Stimulated activated CD4-positive, alpha-beta T cell treated with anti-CD3 and anti-CD28 coated beads, TNF-alpha, amount 100 ng/mL, for 48 hours (primary cell): Measurements from ENCODE around the gene ADAMTS15.

Experiments
- DNase-seq, 3 donors: peaks; one replicate each; pipeline ENCODE4 v3.0.0-alpha.2; 2020; ENCODE audit warnings: low read depth in 3 of 3

Gene ADAMTS15

DNA sequence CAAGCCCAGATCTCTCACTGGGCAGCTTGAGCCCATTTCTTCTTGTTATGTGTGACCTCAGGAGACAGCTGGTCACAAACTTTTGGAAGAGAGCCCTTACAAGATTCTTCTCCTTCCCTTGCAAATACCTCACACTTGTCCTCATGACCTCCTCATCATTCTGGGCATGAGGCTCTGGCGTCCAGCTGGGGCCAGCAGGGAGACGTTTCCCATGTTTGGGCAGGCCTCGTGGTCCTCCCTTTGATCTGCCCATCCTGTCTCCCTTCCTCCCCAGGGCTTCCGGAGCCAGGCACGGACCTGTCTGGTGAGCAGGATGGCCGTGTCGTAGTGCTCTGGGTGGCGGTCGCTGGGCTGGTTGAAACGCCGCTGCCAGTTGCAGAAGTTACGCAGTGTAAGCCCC lies 29.7 kb upstream of the ADAMTS15 start:
- DNase-seq: no peak

- no peak for DNase-seq
Measured at GRCh38 chr11:130420478-130421198, 27.8 kb upstream of the ADAMTS15 start.

- no peak for DNase-seq
Measured at GRCh38 chr11:130421199-130421585, 27.3 kb upstream of the ADAMTS15 start.

DNA sequence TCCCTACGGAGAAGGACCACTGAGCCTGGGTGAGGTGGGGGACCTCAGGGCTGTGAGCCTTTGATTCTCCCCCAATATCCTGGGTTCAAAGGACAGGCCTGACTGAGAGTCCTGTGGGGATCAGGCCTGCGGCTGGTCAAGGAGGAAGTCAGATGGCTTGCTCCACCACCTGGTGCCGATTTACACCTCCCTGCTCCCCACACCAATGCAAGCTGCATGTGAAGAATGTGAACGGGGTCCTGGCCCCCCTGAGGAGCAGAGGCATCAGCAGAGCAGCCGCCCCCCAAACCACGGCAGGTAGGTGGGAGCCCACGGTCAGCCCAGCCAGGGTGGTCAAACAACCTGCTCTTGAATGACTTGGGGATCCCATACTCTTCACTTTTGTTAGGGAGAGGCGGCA lies 26.7 kb upstream of the ADAMTS15 start:
- DNase-seq: no peak

- DNase-seq: no peak
Measured at GRCh38 chr11:130422251-130422995, 26.0 kb upstream of the ADAMTS15 start.

- DNase-seq: no peak
Measured at GRCh38 chr11:130423541-130424142, 24.8 kb upstream of the ADAMTS15 start.

DNA sequence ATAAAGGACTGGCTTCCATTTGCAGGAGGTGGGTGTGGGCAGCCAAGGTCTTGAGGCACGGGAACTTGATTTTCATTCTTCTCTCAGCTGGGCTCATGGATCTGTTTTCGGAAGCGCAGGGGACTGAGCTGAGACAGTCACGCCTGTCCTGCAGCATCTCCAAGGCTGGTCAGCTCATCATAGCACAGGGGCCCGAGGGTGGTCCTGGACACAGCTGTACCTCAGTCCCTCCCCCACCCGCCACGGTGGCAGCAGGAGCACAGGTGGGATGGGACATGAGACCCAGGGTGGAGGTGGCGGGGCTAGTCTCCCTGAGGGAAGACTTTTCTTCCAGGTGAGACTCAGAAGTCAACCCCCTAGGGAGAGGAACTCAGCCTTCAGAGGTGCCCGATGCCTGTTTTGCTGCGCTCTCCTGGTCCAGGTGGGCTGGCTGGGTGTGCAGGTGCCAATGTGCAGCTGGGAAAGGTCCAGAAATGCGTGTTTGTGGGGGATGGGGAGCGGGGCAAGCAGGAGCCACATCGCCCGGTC lies 23.8 kb upstream of the ADAMTS15 start:
- DNase-seq: no peak

DNA sequence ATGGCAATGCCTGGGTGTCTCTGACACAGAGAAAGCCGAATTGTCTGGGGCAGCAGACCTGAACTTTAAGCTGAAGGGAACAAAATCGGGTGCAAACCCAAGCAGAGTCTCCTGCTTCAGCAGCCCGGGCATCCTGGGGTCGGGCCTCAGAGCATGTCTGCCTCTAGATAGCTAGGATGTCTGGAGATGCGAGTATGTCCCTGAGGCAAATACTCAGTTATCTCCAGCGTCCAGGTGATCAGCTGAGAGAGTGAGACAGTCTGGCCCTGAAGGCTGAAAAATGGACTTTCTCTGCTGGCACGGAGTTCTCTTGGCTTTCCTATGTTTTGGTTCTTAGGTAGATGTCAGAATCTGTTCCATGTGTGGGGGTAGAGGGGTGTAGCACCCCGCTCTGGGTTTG lies 23.3 kb upstream of the ADAMTS15 start:
- no peak for DNase-seq

DNA sequence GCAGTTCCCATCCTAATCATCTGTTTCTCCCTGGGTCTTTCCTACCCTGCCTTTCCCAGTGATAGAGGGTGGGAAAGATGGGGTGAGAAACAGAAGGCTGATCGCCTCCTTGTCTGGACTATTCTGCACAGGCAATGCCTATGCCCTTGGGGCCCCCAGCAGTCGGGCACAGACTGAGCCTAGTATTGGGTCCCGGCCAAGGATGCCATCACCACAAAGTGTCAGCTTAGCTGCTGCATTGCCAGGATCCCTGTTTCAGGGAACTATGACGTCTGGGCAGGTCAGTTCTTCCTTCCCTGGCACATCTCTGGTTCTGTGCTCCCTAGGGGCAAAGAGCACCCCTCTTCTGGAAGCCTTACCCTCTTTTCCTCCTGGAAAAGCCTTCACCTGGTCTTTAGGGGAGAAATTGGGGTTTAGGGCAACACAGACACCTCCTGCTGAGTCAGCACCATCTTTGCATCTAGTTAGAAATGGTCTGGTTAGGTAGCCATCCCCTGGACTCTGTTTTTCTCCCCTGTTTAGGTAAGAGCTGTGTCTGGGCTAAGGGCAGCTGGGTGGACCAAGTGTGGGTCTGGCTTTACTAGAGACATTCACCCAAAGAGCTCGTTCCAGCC lies 22.1 kb upstream of the ADAMTS15 start:
- DNase-seq: no peak

GRCh38 chr11:130426837-130427341 lies 21.6 kb upstream of the ADAMTS15 start:
- no peak for DNase-seq

DNA sequence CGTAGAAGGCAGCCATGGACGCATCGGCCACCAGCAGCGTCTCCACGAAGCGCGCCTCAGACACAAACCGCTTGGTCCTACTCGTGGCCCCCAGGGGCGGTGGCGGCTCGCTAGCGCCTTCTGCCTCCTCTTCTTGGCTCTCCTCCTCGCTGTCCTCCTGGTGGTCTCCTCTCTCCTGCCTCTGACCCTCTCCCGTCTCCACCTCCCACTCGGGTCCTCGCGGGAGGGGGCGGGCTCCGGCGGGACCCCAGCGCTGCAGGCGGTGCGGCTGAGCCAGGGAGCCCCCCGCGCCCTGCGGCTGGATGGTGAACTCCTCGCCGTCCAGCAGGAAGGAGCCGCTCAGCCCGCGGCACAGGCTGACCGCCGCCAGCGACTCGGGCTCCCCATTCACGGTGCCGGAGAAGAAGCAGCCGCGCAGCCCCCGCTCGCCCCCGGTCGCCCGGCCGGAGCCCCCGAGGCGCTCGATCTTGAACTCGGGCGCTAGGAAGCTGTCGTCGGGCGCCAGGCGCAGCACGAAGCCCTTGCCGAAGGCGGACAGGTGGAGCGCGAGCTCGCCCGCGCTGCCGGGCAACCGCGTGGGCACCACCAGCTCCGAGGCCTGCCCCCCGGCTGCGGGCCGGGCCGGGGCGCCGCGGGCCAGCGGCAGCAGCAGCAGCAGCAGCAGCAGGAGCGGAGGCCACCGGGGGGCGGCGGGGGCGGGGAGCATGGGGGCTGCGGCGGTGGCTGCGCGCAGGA lies 20.7 kb upstream of the ADAMTS15 start:
- no peak for DNase-seq

DNA sequence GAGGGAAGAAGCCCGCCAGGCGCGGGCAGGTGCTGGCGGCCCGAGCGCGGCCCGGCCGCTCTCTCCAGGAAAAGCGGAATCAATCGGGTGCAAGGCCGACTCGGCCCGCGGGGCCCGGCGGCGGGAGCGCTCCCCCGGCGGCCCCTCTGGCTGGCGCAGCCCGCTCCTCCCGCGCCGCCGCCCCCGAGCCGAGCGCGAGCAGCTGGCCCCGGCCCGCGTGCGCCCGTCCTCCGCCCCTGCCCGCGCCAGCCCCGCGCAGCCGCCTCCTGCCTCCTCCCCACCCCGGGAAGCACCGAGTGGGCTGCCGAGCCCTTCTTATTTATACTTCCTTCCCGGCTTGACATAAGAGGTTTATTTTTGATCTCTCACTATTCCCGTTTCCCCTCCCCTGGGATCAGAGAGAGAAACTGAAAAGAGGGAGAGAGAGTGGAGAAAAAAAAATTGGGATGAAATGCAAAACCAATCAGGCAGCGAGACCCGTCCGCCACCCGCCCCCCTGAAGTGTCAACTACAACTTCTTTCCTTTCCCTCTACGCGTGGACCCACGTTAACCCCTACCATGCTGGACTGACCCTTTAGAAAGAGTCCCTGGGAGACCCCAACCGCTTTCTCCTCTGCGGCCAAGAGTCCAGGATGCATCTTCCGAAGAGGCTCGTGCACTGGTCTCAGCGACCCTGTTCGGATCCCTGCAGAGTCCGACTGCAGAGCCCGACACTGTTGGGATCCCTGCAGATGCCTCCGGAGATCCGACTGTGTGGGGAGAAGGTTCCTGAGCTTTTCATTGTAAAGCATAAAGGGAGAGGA lies 19.9 kb upstream of the ADAMTS15 start, which contains the start of gene ADAMTS8:
Gene ADAMTS8, minus strand, starts transcription at position 294 of the 804 bp plus-strand sequence. CDS start 323 bp downstream, outside the sequence.
- DNase-seq: no peak

DNA sequence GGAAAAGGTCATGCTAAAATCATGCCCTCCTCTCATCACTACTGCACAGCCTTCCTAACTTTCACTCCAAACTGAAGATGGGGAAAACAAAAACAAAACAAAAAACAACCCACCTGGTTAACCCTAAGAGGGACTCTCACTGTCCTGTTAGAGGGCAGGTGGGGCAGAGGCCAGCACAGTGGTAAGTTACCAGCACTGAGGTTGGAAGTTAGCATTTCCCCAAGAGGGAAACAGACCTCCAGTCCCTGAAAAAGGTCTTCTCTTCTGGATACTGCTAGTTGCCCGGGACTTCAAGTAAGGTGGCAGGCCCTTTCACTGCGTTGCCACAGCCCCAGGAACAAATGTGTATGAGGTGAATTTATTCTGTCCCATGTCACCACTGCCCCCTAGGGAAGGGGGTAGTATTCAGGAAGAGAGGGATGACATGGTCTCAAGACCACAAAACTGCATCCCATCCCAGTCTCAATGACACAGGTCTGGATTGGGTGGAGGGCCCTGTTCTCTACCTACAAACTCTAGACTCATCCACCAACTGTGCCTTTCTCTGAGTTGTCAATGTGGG lies 19.2 kb upstream of the ADAMTS15 start:
- DNase-seq: no peak

DNA sequence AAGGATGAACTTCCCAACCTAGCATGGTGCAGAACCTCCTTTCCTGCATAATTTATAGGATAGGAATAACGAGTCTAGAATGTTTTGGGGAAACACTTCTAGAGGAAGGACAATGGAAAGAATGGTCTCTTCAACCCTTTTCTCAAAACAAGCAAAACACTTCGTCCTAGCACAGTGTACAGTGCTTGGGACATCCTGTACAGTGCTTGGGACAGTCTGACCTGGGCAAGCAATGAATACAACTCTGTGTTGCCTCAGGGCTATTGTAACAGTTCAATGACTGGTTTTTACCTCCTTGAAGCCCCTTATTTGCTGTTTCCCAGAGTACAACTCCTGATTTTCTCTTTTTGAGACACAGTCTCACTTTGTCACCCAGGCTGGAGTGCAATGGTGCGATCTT lies 18.5 kb upstream of the ADAMTS15 start:
- no peak for DNase-seq

GRCh38 chr11:130431331-130431773 lies 17.1 kb upstream of the ADAMTS15 start:
- DNase-seq: peak; percentile 39 to 52 (median 42)

GRCh38 chr11:130431801-130432200 lies 16.6 kb upstream of the ADAMTS15 start:
- DNase-seq: no peak

- no peak for DNase-seq
Measured at GRCh38 chr11:130433357-130433756, 15.1 kb upstream of the ADAMTS15 start.

- DNase-seq: peak; percentile 20 to 45 (median 32)
Measured at GRCh38 chr11:130434521-130435223, 13.8 kb upstream of the ADAMTS15 start.

GRCh38 chr11:130435671-130436070 lies 12.8 kb upstream of the ADAMTS15 start:
- DNase-seq: no peak
